SU-DHL-6 (cell line): Measurements from ENCODE around the gene SEPTIN12.
A peak's percentile ranks its signal among the peaks of the same experiment; 100 is the strongest.

Experiments used
- H2AFZ ChIP-seq: fragments of 200-600 bp; sonication (generic); 2 replicates; pipeline ENCODE4 v1.6.1; 2014; ENCODE audit warnings: low read depth, mild to moderate bottlenecking, moderate library complexity, mixed read lengths, antibody characterized with exemption, low read length; ENCODE audit not compliant: severe bottlenecking
- H3F3A ChIP-seq: fragments of 200-600 bp; shearing (Covaris generic); 2 replicates; pipeline ENCODE4 v1.6.0; 2016; ENCODE audit warnings: antibody characterized with exemption, mild to moderate bottlenecking; ENCODE audit not compliant: insufficient read depth
- H3K27ac ChIP-seq: fragments of 200-600 bp; sonication (generic); 2 replicates; pipeline ENCODE4 v1.5.1; 2016; ENCODE audit warnings: low read depth, mild to moderate bottlenecking, low read length, moderate library complexity, mixed read lengths
- H3K27me3 ChIP-seq: fragments of 200-600 bp; sonication (generic), shearing (Covaris generic); 2 replicates; pipeline ENCODE4 v1.6.0; 2014; ENCODE audit warnings: mild to moderate bottlenecking, low read length
- H3K36me3 ChIP-seq: fragments of 200-600 bp; sonication (generic); 2 replicates; pipeline ENCODE4 v1.6.1; 2014; ENCODE audit warnings: mild to moderate bottlenecking, low read length, mixed read lengths
- H3K4me2 ChIP-seq: fragments of 300-600, 200-600 bp; shearing (Covaris generic), sonication (generic); 2 replicates; pipeline ENCODE4 v1.6.0; 2014; ENCODE audit warnings: low read length, low read depth, mild to moderate bottlenecking; ENCODE audit not compliant: poor library complexity, severe bottlenecking
- H3K4me3 ChIP-seq: fragments of 200-600 bp; sonication (generic); 2 replicates; pipeline ENCODE4 v1.5.1; 2014; ENCODE audit warnings: antibody characterized with exemption, low read length, mild to moderate bottlenecking, mixed read lengths; ENCODE audit not compliant: insufficient read depth, poor library complexity, severe bottlenecking
- H3K79me2 ChIP-seq: fragments of 200-600 bp; sonication (generic); 2 replicates; pipeline ENCODE4 v1.6.1; 2014; ENCODE audit warnings: mild to moderate bottlenecking, low read length, moderate library complexity; ENCODE audit not compliant: insufficient read depth
- H3K9ac ChIP-seq: fragments of 200-600 bp; sonication (generic); 2 replicates; pipeline ENCODE4 v1.7.0; 2014; ENCODE audit warnings: mild to moderate bottlenecking, low read length
- H3K9me2 ChIP-seq: fragments of 200-600 bp; sonication (generic); replicated peaks from 2 replicates; pipeline ENCODE4 v1.6.1; 2014; ENCODE audit warnings: low read length; ENCODE audit not compliant: insufficient read depth
- H3K9me3 ChIP-seq: fragments of 200-600 bp; sonication (generic); 2 replicates; pipeline ENCODE4 v1.6.1; 2014; ENCODE audit warnings: low read length, mixed read lengths; ENCODE audit not compliant: insufficient read depth
- H4K20me1 ChIP-seq: fragments of 200-600 bp; sonication (generic); 2 replicates; pipeline ENCODE4 v1.6.1; 2014; ENCODE audit warnings: low read depth, mild to moderate bottlenecking, antibody characterized with exemption, low read length, moderate library complexity, mixed read lengths
- EZH2phosphoT487 ChIP-seq: fragments of 200-600 bp; sonication (generic), shearing (Covaris generic); conservative IDR thresholded peaks from 2 replicates; pipeline ENCODE4 v1.6.1; 2018; ENCODE audit warnings: mild to moderate bottlenecking, antibody characterized with exemption, low read length, moderate library complexity, mixed read lengths
- TF ChIP-seq, protein P1 (sequence below): fragments of 200-600 bp; sonication (generic); IDR thresholded peaks from one replicate; pipeline ENCODE4 v1.5.1; 2017; ENCODE audit warnings: antibody characterized with exemption, mild to moderate bottlenecking, low read length, moderate library complexity; ENCODE audit not compliant: insufficient read depth, poor library complexity, severe bottlenecking

SEPTIN12 gene

GRCh38 chr16:4747906-4748681 is 40.1 kb downstream of the SEPTIN12 start:
- Histone ChIP-seq H3K36me3 (no peaks in the 10 kb centered on the region), H3K4me3 (no peak overlapping the region), H3K27me3 (no peaks in the 10 kb centered on the region), H3K79me2 (no peaks in the 10 kb centered on the region), H4K20me1 (no peaks in the 10 kb centered on the region), H3K9me3 (no peaks in the 10 kb centered on the region), H3F3A (no peaks in the 10 kb centered on the region), H3K9ac (no peak overlapping the region), H3K27ac (peak overlapping the region; percentile 31), H3K4me2 (peak overlapping the region; percentile 16), H3K9me2 (no peaks in the 10 kb centered on the region), H2AFZ (no peak overlapping the region)
- TF ChIP-seq, protein P1, sequence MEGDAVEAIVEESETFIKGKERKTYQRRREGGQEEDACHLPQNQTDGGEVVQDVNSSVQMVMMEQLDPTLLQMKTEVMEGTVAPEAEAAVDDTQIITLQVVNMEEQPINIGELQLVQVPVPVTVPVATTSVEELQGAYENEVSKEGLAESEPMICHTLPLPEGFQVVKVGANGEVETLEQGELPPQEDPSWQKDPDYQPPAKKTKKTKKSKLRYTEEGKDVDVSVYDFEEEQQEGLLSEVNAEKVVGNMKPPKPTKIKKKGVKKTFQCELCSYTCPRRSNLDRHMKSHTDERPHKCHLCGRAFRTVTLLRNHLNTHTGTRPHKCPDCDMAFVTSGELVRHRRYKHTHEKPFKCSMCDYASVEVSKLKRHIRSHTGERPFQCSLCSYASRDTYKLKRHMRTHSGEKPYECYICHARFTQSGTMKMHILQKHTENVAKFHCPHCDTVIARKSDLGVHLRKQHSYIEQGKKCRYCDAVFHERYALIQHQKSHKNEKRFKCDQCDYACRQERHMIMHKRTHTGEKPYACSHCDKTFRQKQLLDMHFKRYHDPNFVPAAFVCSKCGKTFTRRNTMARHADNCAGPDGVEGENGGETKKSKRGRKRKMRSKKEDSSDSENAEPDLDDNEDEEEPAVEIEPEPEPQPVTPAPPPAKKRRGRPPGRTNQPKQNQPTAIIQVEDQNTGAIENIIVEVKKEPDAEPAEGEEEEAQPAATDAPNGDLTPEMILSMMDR = no peak
- no peak for TF ChIP-seq EZH2phosphoT487

DNA sequence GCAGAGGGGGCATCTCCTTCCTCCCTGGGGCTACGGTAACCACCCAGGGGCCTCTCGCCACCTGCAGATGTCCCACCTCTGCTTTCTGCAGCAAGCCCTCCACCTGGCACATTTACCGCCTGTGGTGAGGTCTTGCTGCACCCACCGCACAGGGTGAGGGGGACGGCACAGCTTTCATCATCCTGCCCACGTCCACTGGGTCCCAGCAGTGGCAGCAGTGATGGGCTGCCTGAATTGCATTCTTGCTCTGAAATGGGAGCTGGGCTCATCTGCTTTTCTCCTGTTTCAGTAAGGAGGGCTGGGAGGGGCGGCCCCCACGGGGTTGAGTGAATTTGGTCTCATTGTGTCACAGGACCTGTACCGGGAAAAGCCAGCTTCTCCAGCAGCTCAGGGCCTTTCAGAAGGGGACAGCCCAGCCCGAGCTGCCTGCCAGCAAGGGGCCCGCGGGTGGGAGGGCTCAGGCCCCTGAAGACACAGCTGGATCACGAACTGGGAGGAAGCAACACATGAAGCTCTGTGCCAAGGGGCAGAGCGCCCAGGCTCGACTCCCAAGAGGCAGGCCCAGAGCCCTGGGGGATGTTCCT is 41.1 kb downstream of the SEPTIN12 start:
- Histone ChIP-seq H2AFZ (no peak overlapping the region), H3K4me3 (no peak overlapping the region), H3F3A (no peaks in the 10 kb centered on the region), H3K9me2 (no peaks in the 10 kb centered on the region), H3K9ac (peak overlapping the region; percentile 19; the same call in 1 of the 2 replicates), H3K27ac (peak overlapping the region; percentile 31), H3K36me3 (no peaks in the 10 kb centered on the region), H3K79me2 (no peaks in the 10 kb centered on the region), H3K9me3 (no peaks in the 10 kb centered on the region), H4K20me1 (no peaks in the 10 kb centered on the region), H3K4me2 (no peak overlapping the region), H3K27me3 (no peaks in the 10 kb centered on the region)
- no peak for TF ChIP-seq EZH2phosphoT487
- TF ChIP-seq, protein P1 = no peak

DNA sequence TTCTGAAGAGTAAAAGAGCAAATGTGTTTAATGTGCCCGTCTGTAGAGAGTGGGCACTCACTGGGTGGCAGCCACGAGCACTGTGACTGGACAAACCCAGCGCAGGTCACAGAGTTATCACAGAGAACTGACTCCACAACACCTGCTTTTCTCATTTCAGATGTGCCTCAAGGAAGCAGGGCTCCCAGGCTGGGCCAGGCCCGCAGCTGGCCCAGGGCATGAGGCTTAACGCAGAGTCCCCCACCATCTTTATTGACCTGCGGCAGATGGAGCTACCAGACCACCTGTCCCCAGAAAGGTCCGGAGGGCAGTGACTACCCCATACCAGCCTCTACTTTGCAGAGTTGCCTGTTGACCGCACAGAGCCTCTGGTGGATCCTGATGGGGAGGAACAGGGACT is 41.9 kb downstream of the SEPTIN12 start:
- Histone ChIP-seq H3K27me3 (no peaks in the 10 kb centered on the region), H3K9ac (no peak overlapping the region), H3K36me3 (no peaks in the 10 kb centered on the region), H4K20me1 (no peaks in the 10 kb centered on the region), H3K9me3 (no peaks in the 10 kb centered on the region), H3K79me2 (no peaks in the 10 kb centered on the region), H3K4me3 (no peak overlapping the region), H3K4me2 (no peak overlapping the region), H3K27ac (no peak overlapping the region), H3F3A (no peaks in the 10 kb centered on the region), H2AFZ (no peak overlapping the region), H3K9me2 (no peaks in the 10 kb centered on the region)
- TF ChIP-seq, protein P1 = no peak
- no peak for TF ChIP-seq EZH2phosphoT487
